B cell (primary cell): ENCODE data around the gene CCR1. TPM values are rescaled to one million over a fixed set of nuclear protein-coding genes. Genes with fewer than 3 reads are reported as not detected.

ENCODE experiments used
- ATAC-seq: fragments of 200-7000 bp; cut with Tn5 transposase; one replicate; pipeline ENCODE4 v1.10.0; 2021; ENCODE audit warnings: low read depth, mild to moderate bottlenecking, moderate number of reproducible peaks, moderate library complexity
- CTCF ChIA-PET: fragments of 350-600 bp; sonication (Branson Sonifier 250); formaldehyde crosslinking; loops from one replicate; lab custom pipeline; 2021; ENCODE audit warnings: antibody characterized with exemption, inconsistent platforms; lab: Charles Lee
- POLR2A ChIA-PET: fragments of 350-600 bp; sonication (Branson Sonifier 250); formaldehyde crosslinking; loops from one replicate; lab custom pipeline; 2021; ENCODE audit warnings: antibody characterized with exemption; lab: Charles Lee
- DNase-seq: peaks from one replicate; pipeline ENCODE4 v3.0.0; 2013
- H2AFZ ChIP-seq: 2 replicates; pipeline ENCODE4 v1.6.1; 2012; ENCODE audit warnings: mild to moderate bottlenecking, low read depth, low read length; ENCODE audit not compliant: insufficient read depth, poor library complexity, severe bottlenecking
- H3K27ac ChIP-seq, 2 donors: 1 replicate in 1 of 2; 2 replicates in 1 of 2; pipeline ENCODE4 v1.5.1; 2012 to 2013; ENCODE audit warnings: low read length in 2 of 2, mild to moderate bottlenecking in 2 of 2, moderate library complexity in 1 of 2
- H3K27me3 ChIP-seq, 4 experiments: fragments of 200-600 bp in 1 of 4; sonication (generic) in 1 of 4; replicated peaks in 1 of 4; 1 replicate in 2 of 4; 2 replicates in 2 of 4; pipeline versions ENCODE4 v1.6.1 to v1.7.0; 2013 to 2016; ENCODE audit warnings: low read length in 3 of 4, mild to moderate bottlenecking in 2 of 4, mixed read lengths in 1 of 4, moderate library complexity in 1 of 4; ENCODE audit not compliant: insufficient read depth in 4 of 4, control insufficient read depth in 3 of 4; ENCODE audit errors: control extremely low read depth in 1 of 4
- H3K36me3 ChIP-seq, 2 experiments: replicated peaks in 1 of 2; 1 replicate in 1 of 2; 2 replicates in 1 of 2; pipeline versions ENCODE4 v1.6.1 to v1.7.1; 2013; ENCODE audit warnings: low read length in 1 of 2; ENCODE audit not compliant: insufficient read depth in 2 of 2, control insufficient read depth in 1 of 2; ENCODE audit errors: control extremely low read depth in 1 of 2, extremely low read depth in 1 of 2
- H3K4me1 ChIP-seq, 2 donors: fragments of 200-600 bp in 1 of 2; sonication (generic) in 1 of 2; 1 replicate in 1 of 2; 2 replicates in 1 of 2; pipeline versions ENCODE4 v1.5.1 to v1.6.1; 2013 to 2017; ENCODE audit warnings: low read length in 2 of 2; ENCODE audit not compliant: control insufficient read depth in 2 of 2, insufficient read depth in 2 of 2
- H3K4me2 ChIP-seq: replicated peaks from 2 replicates; pipeline ENCODE3; 2012; ENCODE audit warnings: mild to moderate bottlenecking, low read depth, low read length; ENCODE audit not compliant: poor library complexity, severe bottlenecking
- H3K4me3 ChIP-seq, 5 experiments: fragments of 200-600 bp in 1 of 5; sonication (generic) in 1 of 5; 1 replicate in 3 of 5; 2 replicates in 2 of 5; pipeline versions ENCODE4 v1.5.1 to v1.7.0; 2011 to 2016; ENCODE audit warnings: low read length in 4 of 5, mild to moderate bottlenecking in 4 of 5, low read depth in 2 of 5, control low read depth in 1 of 5, moderate library complexity in 1 of 5; ENCODE audit not compliant: insufficient read depth in 1 of 5; ENCODE audit errors: control extremely low read depth in 1 of 5, extremely low read depth in 1 of 5
- H3K79me2 ChIP-seq: fragments of 200-600 bp; sonication (generic); one replicate; pipeline ENCODE4 v1.6.0; 2016; ENCODE audit warnings: low read length; ENCODE audit not compliant: control insufficient read depth, insufficient read depth
- H3K9ac ChIP-seq: fragments of 200-600 bp; sonication (generic); 2 replicates; pipeline ENCODE4 v1.6.1; 2017; ENCODE audit warnings: mild to moderate bottlenecking, low read length, moderate library complexity
- H3K9me3 ChIP-seq, 3 donors: one replicate each; pipeline versions ENCODE4 v1.6.1 to v1.7.1; 2013; ENCODE audit warnings: low read length in 2 of 3; ENCODE audit not compliant: control insufficient read depth in 2 of 3, insufficient read depth in 1 of 3; ENCODE audit errors: control extremely low read depth in 1 of 3
- H4K20me1 ChIP-seq: 2 replicates; pipeline ENCODE4 v1.6.0; 2012; ENCODE audit warnings: mild to moderate bottlenecking, low read length; ENCODE audit not compliant: insufficient read depth, control insufficient read depth, poor library complexity, severe bottlenecking
- H3K27ac Mint-ChIP-seq: one replicate; pipeline ENCODE4 v1.8.0; 2021; ENCODE audit warnings: mixed read lengths
- H3K27me3 Mint-ChIP-seq: one replicate; pipeline ENCODE4 v1.8.0; 2021; ENCODE audit warnings: mixed read lengths
- H3K4me1 Mint-ChIP-seq: one replicate; pipeline ENCODE4 v1.8.0; 2021; ENCODE audit warnings: mixed read lengths
- H3K4me3 Mint-ChIP-seq: one replicate; pipeline ENCODE4 v1.8.0; 2021; ENCODE audit warnings: mixed read lengths
- H3K9me3 Mint-ChIP-seq: one replicate; pipeline ENCODE4 v1.8.0; 2022; ENCODE audit warnings: mixed read lengths; ENCODE audit not compliant: insufficient read depth
- EZH2 ChIP-seq: IDR thresholded peaks from 2 replicates; pipeline ENCODE4 v1.6.1; 2012; ENCODE audit warnings: borderline replicate concordance, low read depth, mild to moderate bottlenecking, moderate library complexity, low read length; ENCODE audit not compliant: insufficient read depth, poor library complexity, severe bottlenecking
- WGBS: methylation state at CpG from one replicate; pipeline ENCODE4 v1.1.5; 2013; ENCODE audit warnings: missing lambda C conversion rate; ENCODE audit not compliant: insufficient coverage; 5-methylcytosine and 5-hydroxymethylcytosine counted together
- intact Hi-C: fragments of 100-400 bp; cut with micrococcal nuclease; formaldehyde crosslinking; loops from one replicate; pipeline ENCODE4 v1.10.0; 2022
- polyA plus RNA-seq: library from polyadenylated mRNA; depleted of rRNA; stranded (reverse); fragments of >200 nt; gene quantifications from 2 replicates; pipeline ENCODE4 v1.2.3, GENCODE V29; 2012
- total RNA-seq, 2 donors: library from RNA; stranded (reverse); fragments of 120-200 nt in 1 of 2; gene quantifications; 1 replicate in 1 of 2; 2 replicates in 1 of 2; pipeline versions ENCODE4 v1.2.3 to v1.2.4, GENCODE V29; 2013 to 2022
- TF ChIP-seq, protein P1 (sequence below): fragments of 200-600 bp; IDR thresholded peaks from one replicate; pipeline ENCODE4 v1.8.0; 2022; ENCODE audit warnings: antibody characterized with exemption, mild to moderate bottlenecking

Gene CCR1
- total and polyA plus RNA-seq, 2 donors (not counting 1 experiment from before 2014, with no cell fraction given) = 0.54 to 0.79 TPM

GRCh38 chr3:46200790-46201189, 7.3 kb downstream of the CCR1 start:
- no peak overlapping the region for H3K27ac ChIP-seq
- no peaks in the 10 kb centered on the region for H4K20me1 ChIP-seq
- no peaks in the 10 kb centered on the region for H3K36me3 ChIP-seq
- H3K27ac Mint-ChIP-seq = no peak overlapping the region
- TF ChIP-seq EZH2 = no peak
- TF ChIP-seq, protein P1, sequence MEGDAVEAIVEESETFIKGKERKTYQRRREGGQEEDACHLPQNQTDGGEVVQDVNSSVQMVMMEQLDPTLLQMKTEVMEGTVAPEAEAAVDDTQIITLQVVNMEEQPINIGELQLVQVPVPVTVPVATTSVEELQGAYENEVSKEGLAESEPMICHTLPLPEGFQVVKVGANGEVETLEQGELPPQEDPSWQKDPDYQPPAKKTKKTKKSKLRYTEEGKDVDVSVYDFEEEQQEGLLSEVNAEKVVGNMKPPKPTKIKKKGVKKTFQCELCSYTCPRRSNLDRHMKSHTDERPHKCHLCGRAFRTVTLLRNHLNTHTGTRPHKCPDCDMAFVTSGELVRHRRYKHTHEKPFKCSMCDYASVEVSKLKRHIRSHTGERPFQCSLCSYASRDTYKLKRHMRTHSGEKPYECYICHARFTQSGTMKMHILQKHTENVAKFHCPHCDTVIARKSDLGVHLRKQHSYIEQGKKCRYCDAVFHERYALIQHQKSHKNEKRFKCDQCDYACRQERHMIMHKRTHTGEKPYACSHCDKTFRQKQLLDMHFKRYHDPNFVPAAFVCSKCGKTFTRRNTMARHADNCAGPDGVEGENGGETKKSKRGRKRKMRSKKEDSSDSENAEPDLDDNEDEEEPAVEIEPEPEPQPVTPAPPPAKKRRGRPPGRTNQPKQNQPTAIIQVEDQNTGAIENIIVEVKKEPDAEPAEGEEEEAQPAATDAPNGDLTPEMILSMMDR = no peak
- no peaks in the 10 kb centered on the region for H3K27me3 Mint-ChIP-seq
- no peak overlapping the region for H3K9ac ChIP-seq
- DNase-seq (no peak), ATAC-seq (no peak)
- peaks cover 9% of the 10 kb centered on the region for H3K4me1 Mint-ChIP-seq
- H3K4me1 ChIP-seq = no peaks in the 10 kb centered on the region
- H3K9me3 ChIP-seq = peaks cover 0 to 2% (median 0%) of the 10 kb centered on the region in 3 donors
- peaks cover 4% of the 10 kb centered on the region for H3K79me2 ChIP-seq
- no peak overlapping the region for H3K4me3 ChIP-seq
- no CpG with 5 or more reads among the region's 1 CpG for WGBS
- no peak overlapping the region for H2AFZ ChIP-seq
- H3K27me3 ChIP-seq = no peaks in the 10 kb centered on the region
- intact Hi-C loops = no loop called here
- ChIA-PET CTCF (interaction anchor here (1.3 to 1.5 kb wide), 2 partner anchors 117 to 167 kb away, joined by 3 to 6 read pairs; no protein-coding TSS in a partner anchor), POLR2A (no interaction called here)
- no peaks in the 10 kb centered on the region for H3K9me3 Mint-ChIP-seq
- H3K4me2 ChIP-seq = no peak overlapping the region
- no peak overlapping the region for H3K4me3 Mint-ChIP-seq

DNA sequence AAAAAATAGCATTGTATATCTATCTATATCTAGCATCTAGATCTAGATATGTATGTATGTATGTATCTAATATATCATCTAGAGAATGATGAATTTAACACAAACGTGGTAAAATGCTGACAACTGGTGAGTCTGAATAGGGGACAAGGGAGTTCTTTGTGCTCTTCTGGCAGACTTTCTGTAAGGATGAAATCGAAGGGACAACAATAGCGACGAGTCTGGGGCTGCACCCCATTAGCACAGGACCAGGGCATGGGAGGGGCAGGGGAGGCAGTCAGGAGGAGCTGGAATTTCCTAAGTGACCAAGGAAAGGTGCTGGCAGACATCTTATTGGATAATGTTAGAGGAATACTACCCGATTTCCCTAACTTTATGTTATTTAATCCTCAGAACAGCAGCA, 7.9 kb downstream of the CCR1 start:
- Histone ChIP-seq H3K79me2 (peaks cover 4% of the 10 kb centered on the region), H4K20me1 (no peaks in the 10 kb centered on the region), H3K4me3 (no peak overlapping the region), H3K27me3 (no peaks in the 10 kb centered on the region), H3K9ac (no peak overlapping the region), H3K36me3 (no peaks in the 10 kb centered on the region), H3K9me3 (peaks cover 0 to 2% (median 0%) of the 10 kb centered on the region in 3 donors), H3K27ac (no peak overlapping the region), H2AFZ (no peak overlapping the region), H3K4me2 (no peak overlapping the region), H3K4me1 (no peaks in the 10 kb centered on the region)
- DNase-seq (no peak), ATAC-seq (no peak)
- TF ChIP-seq EZH2 = no peak
- TF ChIP-seq, protein P1 = no peak
- Mint-ChIP-seq H3K27ac (no peak overlapping the region), H3K4me1 (peaks cover 7% of the 10 kb centered on the region), H3K4me3 (no peak overlapping the region), H3K9me3 (no peaks in the 10 kb centered on the region), H3K27me3 (no peaks in the 10 kb centered on the region)
- intact Hi-C loops = no loop called here
- POLR2A ChIA-PET = no interaction called here
- CTCF ChIA-PET = interaction anchor here (1.3 to 1.5 kb wide), 2 partner anchors 116 to 168 kb away, joined by 3 to 6 read pairs; no protein-coding TSS in a partner anchor
- WGBS = 98% methylated on average over 4 of the region's 5 CpGs
